ENCODE measurements around the gene FXYD2. TPM values are rescaled to one million over a fixed set of nuclear protein-coding genes. Genes with fewer than 3 reads are reported as not detected.

FXYD2 gene
- total RNA-seq, 1 donor from 2014 or later = 1.5 TPM

Other genes with a start within 250 kb of the FXYD2 start
- gene DSCAML1, start 27.5 kb downstream of the FXYD2 start, total RNA-seq = 0.89 TPM
- gene FXYD6, start 51.9 kb upstream of the FXYD2 start, total RNA-seq = 30.3 TPM
- gene TMPRSS13, start 104.7 kb upstream of the FXYD2 start, total RNA-seq = 7.8 TPM
- gene IL10RA, start 161.7 kb upstream of the FXYD2 start, total RNA-seq = 9.1 TPM